GM12878 (cell line): ENCODE data around the gene LDB3.

ENCODE experiments used
- ASH2L ChIP-seq: fragments of 300-600, 200-600 bp; sonication (generic); IDR thresholded peaks from 2 replicates; pipeline ENCODE4 v1.6.1; 2017; ENCODE audit warnings: low read depth, mild to moderate bottlenecking, borderline replicate concordance
- CHD2 ChIP-seq: IDR thresholded peaks from 2 replicates; pipeline ENCODE4 v1.6.1; 2011; ENCODE audit warnings: low read depth, low read length, improper control_type of control experiment, borderline replicate concordance
- EP300 ChIP-seq, 2 experiments: fragments of 150-350 bp in 1 of 2; IDR thresholded peaks; 2 replicates each; pipeline ENCODE4 v1.6.1; 2011 to 2012; ENCODE audit warnings: low read depth in 2 of 2, low read length in 2 of 2, borderline replicate concordance in 1 of 2, improper control_type of control experiment in 1 of 2, inconsistent platforms in 1 of 2; ENCODE audit not compliant: control insufficient read depth in 1 of 2
- POLR2A ChIP-seq: IDR thresholded peaks from 2 replicates; pipeline ENCODE4 v1.6.1; 2011; ENCODE audit warnings: low read depth, mild to moderate bottlenecking, low read length
- TF ChIP-seq, protein P1 (sequence below): IDR thresholded peaks from 2 replicates; pipeline ENCODE4 v1.6.1; 2012; ENCODE audit warnings: mild to moderate bottlenecking, low read depth, low read length
- TF ChIP-seq, protein P2 (sequence below), 3 experiments: IDR thresholded peaks in 2 of 3; conservative IDR thresholded peaks in 1 of 3; 2 replicates each; pipeline ENCODE4 v1.5.1; 2011; ENCODE audit warnings: low read depth in 3 of 3, low read length in 3 of 3, mild to moderate bottlenecking in 3 of 3, control low read depth in 2 of 3, moderate library complexity in 2 of 3, inconsistent platforms in 1 of 3, mixed read lengths in 1 of 3; ENCODE audit not compliant: control insufficient read depth in 2 of 3, insufficient read depth in 1 of 3; ENCODE audit errors: extremely low read depth in 1 of 3
- TF ChIP-seq, protein P3 (sequence below): IDR thresholded peaks from 2 replicates; pipeline ENCODE4 v1.6.1; 2011; ENCODE audit warnings: mild to moderate bottlenecking, low read depth, low read length, moderate library complexity; ENCODE audit not compliant: insufficient replicate concordance

DNA sequence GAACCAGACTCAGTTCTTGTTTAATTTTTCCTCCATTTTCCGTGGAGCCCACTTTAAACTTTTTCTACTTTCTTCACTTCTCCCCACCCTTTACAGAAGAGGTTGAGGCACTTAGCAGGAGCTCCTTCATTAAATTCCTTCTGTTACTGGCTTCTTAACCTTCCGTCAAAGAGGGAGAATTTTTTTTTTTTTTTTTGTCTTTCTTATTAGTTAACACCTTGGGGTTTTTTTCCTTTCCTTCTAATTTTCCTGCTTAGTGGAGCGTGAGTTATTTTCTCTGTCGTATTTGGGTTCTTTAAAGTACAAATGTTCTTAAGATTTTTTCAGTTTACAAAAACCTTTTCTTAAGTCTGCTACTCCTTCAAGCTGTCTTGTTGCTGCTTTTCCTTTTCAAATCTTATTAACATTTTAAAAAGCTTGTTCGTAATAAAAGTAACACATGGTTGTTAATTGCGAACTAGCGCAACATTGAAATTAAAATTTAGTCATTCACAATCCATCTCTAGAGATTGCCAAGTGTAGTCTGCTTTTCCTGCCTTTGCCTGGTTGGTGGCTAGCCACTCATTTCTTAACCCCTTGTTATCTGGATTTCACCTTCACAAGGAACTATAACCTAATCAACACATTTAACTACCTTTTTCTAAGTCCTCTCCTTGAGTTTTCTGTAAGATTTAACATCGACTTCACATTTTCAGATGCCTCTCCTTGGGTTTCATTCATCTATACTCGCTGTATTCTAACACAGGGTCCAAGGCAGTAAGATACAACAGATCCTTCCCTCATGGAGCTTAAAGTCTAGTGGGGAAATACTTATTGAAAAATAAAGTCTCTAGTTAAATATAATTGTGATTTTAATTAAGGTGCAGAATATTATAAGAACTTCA, 90.1 kb downstream of the LDB3 start:
- TF ChIP-seq POLR2A: no peak
- no peak for TF ChIP-seq ASH2L
- TF ChIP-seq, protein P1, sequence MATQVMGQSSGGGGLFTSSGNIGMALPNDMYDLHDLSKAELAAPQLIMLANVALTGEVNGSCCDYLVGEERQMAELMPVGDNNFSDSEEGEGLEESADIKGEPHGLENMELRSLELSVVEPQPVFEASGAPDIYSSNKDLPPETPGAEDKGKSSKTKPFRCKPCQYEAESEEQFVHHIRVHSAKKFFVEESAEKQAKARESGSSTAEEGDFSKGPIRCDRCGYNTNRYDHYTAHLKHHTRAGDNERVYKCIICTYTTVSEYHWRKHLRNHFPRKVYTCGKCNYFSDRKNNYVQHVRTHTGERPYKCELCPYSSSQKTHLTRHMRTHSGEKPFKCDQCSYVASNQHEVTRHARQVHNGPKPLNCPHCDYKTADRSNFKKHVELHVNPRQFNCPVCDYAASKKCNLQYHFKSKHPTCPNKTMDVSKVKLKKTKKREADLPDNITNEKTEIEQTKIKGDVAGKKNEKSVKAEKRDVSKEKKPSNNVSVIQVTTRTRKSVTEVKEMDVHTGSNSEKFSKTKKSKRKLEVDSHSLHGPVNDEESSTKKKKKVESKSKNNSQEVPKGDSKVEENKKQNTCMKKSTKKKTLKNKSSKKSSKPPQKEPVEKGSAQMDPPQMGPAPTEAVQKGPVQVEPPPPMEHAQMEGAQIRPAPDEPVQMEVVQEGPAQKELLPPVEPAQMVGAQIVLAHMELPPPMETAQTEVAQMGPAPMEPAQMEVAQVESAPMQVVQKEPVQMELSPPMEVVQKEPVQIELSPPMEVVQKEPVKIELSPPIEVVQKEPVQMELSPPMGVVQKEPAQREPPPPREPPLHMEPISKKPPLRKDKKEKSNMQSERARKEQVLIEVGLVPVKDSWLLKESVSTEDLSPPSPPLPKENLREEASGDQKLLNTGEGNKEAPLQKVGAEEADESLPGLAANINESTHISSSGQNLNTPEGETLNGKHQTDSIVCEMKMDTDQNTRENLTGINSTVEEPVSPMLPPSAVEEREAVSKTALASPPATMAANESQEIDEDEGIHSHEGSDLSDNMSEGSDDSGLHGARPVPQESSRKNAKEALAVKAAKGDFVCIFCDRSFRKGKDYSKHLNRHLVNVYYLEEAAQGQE: no peak
- TF ChIP-seq, protein P2, sequence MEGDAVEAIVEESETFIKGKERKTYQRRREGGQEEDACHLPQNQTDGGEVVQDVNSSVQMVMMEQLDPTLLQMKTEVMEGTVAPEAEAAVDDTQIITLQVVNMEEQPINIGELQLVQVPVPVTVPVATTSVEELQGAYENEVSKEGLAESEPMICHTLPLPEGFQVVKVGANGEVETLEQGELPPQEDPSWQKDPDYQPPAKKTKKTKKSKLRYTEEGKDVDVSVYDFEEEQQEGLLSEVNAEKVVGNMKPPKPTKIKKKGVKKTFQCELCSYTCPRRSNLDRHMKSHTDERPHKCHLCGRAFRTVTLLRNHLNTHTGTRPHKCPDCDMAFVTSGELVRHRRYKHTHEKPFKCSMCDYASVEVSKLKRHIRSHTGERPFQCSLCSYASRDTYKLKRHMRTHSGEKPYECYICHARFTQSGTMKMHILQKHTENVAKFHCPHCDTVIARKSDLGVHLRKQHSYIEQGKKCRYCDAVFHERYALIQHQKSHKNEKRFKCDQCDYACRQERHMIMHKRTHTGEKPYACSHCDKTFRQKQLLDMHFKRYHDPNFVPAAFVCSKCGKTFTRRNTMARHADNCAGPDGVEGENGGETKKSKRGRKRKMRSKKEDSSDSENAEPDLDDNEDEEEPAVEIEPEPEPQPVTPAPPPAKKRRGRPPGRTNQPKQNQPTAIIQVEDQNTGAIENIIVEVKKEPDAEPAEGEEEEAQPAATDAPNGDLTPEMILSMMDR (IDR thresholded peaks at IDR 0.05 in 2 of 3, conservative IDR thresholded peaks at IDR 0.05 in 1 of 3; ENCODE audit: control insufficient read depth in 2 of 3, extremely low read depth in 1 of 3, insufficient read depth in 1 of 3, low read depth in 3 of 3, low read length in 3 of 3): no peak
- no peak for TF ChIP-seq EP300 (IDR thresholded peaks at IDR 0.05; ENCODE audit: borderline replicate concordance in 1 of 2, control insufficient read depth in 1 of 2, low read depth in 2 of 2, low read length in 2 of 2)
- no peak for TF ChIP-seq CHD2
- TF ChIP-seq, protein P3, sequence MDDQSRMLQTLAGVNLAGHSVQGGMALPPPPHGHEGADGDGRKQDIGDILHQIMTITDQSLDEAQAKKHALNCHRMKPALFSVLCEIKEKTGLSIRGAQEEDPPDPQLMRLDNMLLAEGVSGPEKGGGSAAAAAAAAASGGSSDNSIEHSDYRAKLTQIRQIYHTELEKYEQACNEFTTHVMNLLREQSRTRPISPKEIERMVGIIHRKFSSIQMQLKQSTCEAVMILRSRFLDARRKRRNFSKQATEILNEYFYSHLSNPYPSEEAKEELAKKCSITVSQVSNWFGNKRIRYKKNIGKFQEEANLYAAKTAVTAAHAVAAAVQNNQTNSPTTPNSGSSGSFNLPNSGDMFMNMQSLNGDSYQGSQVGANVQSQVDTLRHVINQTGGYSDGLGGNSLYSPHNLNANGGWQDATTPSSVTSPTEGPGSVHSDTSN: no peak
